ENCODE measurements around the gene TSPAN3. TPM values are rescaled to one million over a fixed set of nuclear protein-coding genes. Genes with fewer than 3 reads are reported as not detected.

Gene TSPAN3
- total RNA-seq, 1 donor from 2014 or later: 533 TPM

GRCh38 chr15:77023576-77024272 is 47.2 kb downstream of the TSPAN3 start:
- no peak for DNase-seq (ENCODE audit: low read depth)

- no peak for DNase-seq (ENCODE audit: low read depth)
Observed at GRCh38 chr15:77022646-77023575, 48.0 kb downstream of the TSPAN3 start.

- DNase-seq (ENCODE audit: low read depth): no peak
Observed at GRCh38 chr15:77021803-77022381, 49.0 kb downstream of the TSPAN3 start.

- DNase-seq (ENCODE audit: low read depth): no peak
Observed at GRCh38 chr15:77021088-77021481, 49.8 kb downstream of the TSPAN3 start.

- no peak for DNase-seq (ENCODE audit: low read depth)
Observed at GRCh38 chr15:77020348-77021087, 50.4 kb downstream of the TSPAN3 start.

GRCh38 chr15:77019521-77020331 is 51.2 kb downstream of the TSPAN3 start:
- peak; percentile 23 for DNase-seq (ENCODE audit: low read depth)

GRCh38 chr15:77018796-77019505 is 52.0 kb downstream of the TSPAN3 start:
- no peak for DNase-seq (ENCODE audit: low read depth)

GRCh38 chr15:77017761-77018720 is 52.9 kb downstream of the TSPAN3 start:
- DNase-seq (ENCODE audit: low read depth): no peak

- no peak for DNase-seq (ENCODE audit: low read depth)
Observed at GRCh38 chr15:77017091-77017660, 53.7 kb downstream of the TSPAN3 start.

- DNase-seq (ENCODE audit: low read depth): no peak
Observed at GRCh38 chr15:77016321-77016695, 54.6 kb downstream of the TSPAN3 start.

- no peak for DNase-seq (ENCODE audit: low read depth)
Observed at GRCh38 chr15:77015646-77016320, 55.1 kb downstream of the TSPAN3 start.

- DNase-seq (ENCODE audit: low read depth): no peak
Observed at GRCh38 chr15:77014132-77015081, 56.5 kb downstream of the TSPAN3 start.

- no peak for DNase-seq (ENCODE audit: low read depth)
Observed at GRCh38 chr15:77013776-77014131, 57.2 kb downstream of the TSPAN3 start.

- DNase-seq (ENCODE audit: low read depth): no peak
Observed at GRCh38 chr15:77012868-77013267, 58.0 kb downstream of the TSPAN3 start.

GRCh38 chr15:77012117-77012712 is 58.7 kb downstream of the TSPAN3 start:
- DNase-seq (ENCODE audit: low read depth): no peak

- no peak for DNase-seq (ENCODE audit: low read depth)
Observed at GRCh38 chr15:77010857-77011256, 60.1 kb downstream of the TSPAN3 start.

GRCh38 chr15:77010312-77010686 is 60.6 kb downstream of the TSPAN3 start:
- no peak for DNase-seq (ENCODE audit: low read depth)

All from renal cortical epithelial cell (primary cell).